Caco-2 (cell line): ENCODE measurements around the gene PER2. TPM values are rescaled to one million over a fixed set of nuclear protein-coding genes. Genes with fewer than 3 reads are reported as not detected.

Experiments
- BruUV-seq: library from RNA; stranded (reverse); fragments of 400-500 nt; replicated peaks from 2 replicates; lab custom pipeline; 2021; lab: Mats Ljungman, UMichigan
- CTCF ChIA-PET: fragments of 300-600 bp; sonication (Branson Sonifier 250); formaldehyde crosslinking; loops from one replicate; lab custom pipeline; 2022; ENCODE audit warnings: antibody characterized with exemption; lab: Charles Lee
- POLR2A ChIA-PET: fragments of 300-600 bp; sonication (Branson Sonifier 250); formaldehyde crosslinking; loops from one replicate; lab custom pipeline; 2022; ENCODE audit warnings: antibody characterized with exemption; lab: Charles Lee
- DNase-seq, 2 experiments: peaks; one replicate each; pipeline versions ENCODE4 v3.0.0 to v3.0.0-alpha.2; 2020 to 2022
- H3K27me3 ChIP-seq: replicated peaks from 2 replicates; pipeline ENCODE4 v1.6.0; 2011; ENCODE audit warnings: low read length; ENCODE audit not compliant: control insufficient read depth, insufficient read depth
- H3K36me3 ChIP-seq: 2 replicates; pipeline ENCODE4 v1.5.1; 2011; ENCODE audit warnings: low read length; ENCODE audit not compliant: control insufficient read depth, insufficient read depth
- H3K4me1 ChIP-seq: fragments of 250-450 bp; sonication (Bioruptor Pico); 2 replicates; pipeline ENCODE4 v1.5.1; 2020; ENCODE audit warnings: mild to moderate bottlenecking
- H3K4me3 ChIP-seq: 2 replicates; pipeline ENCODE4 v1.5.1; 2011; ENCODE audit warnings: low read depth, mild to moderate bottlenecking, control low read depth, low read length
- H3K9me3 ChIP-seq: fragments of 250-450 bp; sonication (Bioruptor Pico); 2 replicates; pipeline ENCODE4 v1.5.1; 2020; ENCODE audit warnings: mild to moderate bottlenecking, moderate library complexity
- H3K27ac Mint-ChIP-seq: one replicate; pipeline ENCODE4 v1.8.0; 2022; ENCODE audit warnings: mixed read lengths; ENCODE audit not compliant: unreplicated experiment
- H3K27me3 Mint-ChIP-seq: one replicate; pipeline ENCODE4 v1.8.0; 2022; ENCODE audit warnings: mixed read lengths; ENCODE audit not compliant: insufficient read depth, unreplicated experiment
- H3K36me3 Mint-ChIP-seq: one replicate; pipeline ENCODE4 v1.8.0; 2022; ENCODE audit warnings: mild to moderate bottlenecking, mixed read lengths; ENCODE audit not compliant: insufficient read depth, unreplicated experiment
- H3K4me1 Mint-ChIP-seq: one replicate; pipeline ENCODE4 v1.8.0; 2022; ENCODE audit warnings: low read depth, mixed read lengths; ENCODE audit not compliant: unreplicated experiment
- H3K4me3 Mint-ChIP-seq: one replicate; pipeline ENCODE4 v1.8.0; 2022; ENCODE audit warnings: mild to moderate bottlenecking, moderate library complexity, mixed read lengths; ENCODE audit not compliant: unreplicated experiment
- H3K9me3 Mint-ChIP-seq: one replicate; pipeline ENCODE4 v1.8.0; 2022; ENCODE audit warnings: mixed read lengths; ENCODE audit not compliant: unreplicated experiment
- CTCF ChIP-seq, 2 experiments: fragments of 200-600 bp in 1 of 2; IDR thresholded peaks; 1 replicate in 1 of 2; 2 replicates in 1 of 2; pipeline versions ENCODE4 v1.5.1 to v1.8.0; 2011 to 2022; ENCODE audit warnings: antibody characterized with exemption in 1 of 2, control low read depth in 1 of 2, inconsistent platforms in 1 of 2, low read depth in 1 of 2, low read length in 1 of 2, mild to moderate bottlenecking in 1 of 2, moderate library complexity in 1 of 2; ENCODE audit not compliant: insufficient read depth in 1 of 2, severe bottlenecking in 1 of 2, unreplicated experiment in 1 of 2
- intact Hi-C: fragments of 100-400 bp; cut with micrococcal nuclease; formaldehyde crosslinking; loops from one replicate; pipeline ENCODE4 v1.10.0; 2022; ENCODE audit not compliant: unreplicated experiment
- total RNA-seq: library from RNA; stranded (reverse); gene quantifications from 2 replicates; pipeline ENCODE4 v1.2.3, GENCODE V29; 2022

Gene PER2
- total RNA-seq, 1 experiment from 2014 or later, result 12.2 TPM

GRCh38 chr2:238220274-238220891, 68.0 kb downstream of the PER2 start:
- H3K9me3 ChIP-seq, result no peaks in the 10 kb centered on the region
- no peaks in the 10 kb centered on the region for H3K36me3 ChIP-seq
- POLR2A ChIA-PET, result no interaction called here
- no peak overlapping the region for H3K4me3 ChIP-seq
- H3K27me3 Mint-ChIP-seq, result no peaks in the 10 kb centered on the region
- no peaks in the 10 kb centered on the region for H3K9me3 Mint-ChIP-seq
- CTCF ChIA-PET, result no interaction called here
- DNase-seq, result no peak
- intact Hi-C loops, result no loop called here
- no peaks in the 10 kb centered on the region for H3K4me1 Mint-ChIP-seq
- BruUV-seq, result no TSS peak
- no peak overlapping the region for H3K4me3 Mint-ChIP-seq
- no peaks in the 10 kb centered on the region for H3K27me3 ChIP-seq
- no peak for TF ChIP-seq CTCF (IDR thresholded peaks at IDR 0.05; ENCODE audit: insufficient read depth in 1 of 2, low read depth in 1 of 2, low read length in 1 of 2, severe bottlenecking in 1 of 2, unreplicated experiment in 1 of 2)
- H3K4me1 ChIP-seq, result no peaks in the 10 kb centered on the region
- no peak overlapping the region for H3K27ac Mint-ChIP-seq
- no peaks in the 10 kb centered on the region for H3K36me3 Mint-ChIP-seq

GRCh38 chr2:238216651-238217184, 71.7 kb downstream of the PER2 start:
- Mint-ChIP-seq H3K27ac (no peak overlapping the region), H3K4me1 (no peaks in the 10 kb centered on the region), H3K27me3 (peaks cover 10% of the 10 kb centered on the region), H3K9me3 (no peaks in the 10 kb centered on the region), H3K4me3 (no peak overlapping the region), H3K36me3 (no peaks in the 10 kb centered on the region)
- ChIA-PET CTCF (no interaction called here), POLR2A (no interaction called here)
- Histone ChIP-seq H3K4me1 (no peaks in the 10 kb centered on the region), H3K36me3 (no peaks in the 10 kb centered on the region), H3K4me3 (no peak overlapping the region), H3K27me3 (no peaks in the 10 kb centered on the region), H3K9me3 (no peaks in the 10 kb centered on the region)
- BruUV-seq, result no TSS peak
- intact Hi-C loops, result no loop called here
- no peak for DNase-seq
- no peak for TF ChIP-seq CTCF (IDR thresholded peaks at IDR 0.05; ENCODE audit: insufficient read depth in 1 of 2, low read depth in 1 of 2, low read length in 1 of 2, severe bottlenecking in 1 of 2, unreplicated experiment in 1 of 2)

GRCh38 chr2:238207006-238207405, 81.4 kb downstream of the PER2 start:
- Histone ChIP-seq H3K4me1 (peaks cover 4% of the 10 kb centered on the region; the same call in 1 of the 2 replicates), H3K9me3 (no peaks in the 10 kb centered on the region), H3K27me3 (no peaks in the 10 kb centered on the region), H3K36me3 (no peaks in the 10 kb centered on the region), H3K4me3 (no peak overlapping the region)
- Mint-ChIP-seq H3K27ac (no peak overlapping the region), H3K4me3 (no peak overlapping the region), H3K9me3 (no peaks in the 10 kb centered on the region), H3K4me1 (no peaks in the 10 kb centered on the region), H3K36me3 (no peaks in the 10 kb centered on the region), H3K27me3 (peaks cover 3% of the 10 kb centered on the region)
- no TSS peak for BruUV-seq
- TF ChIP-seq CTCF (IDR thresholded peaks at IDR 0.05; ENCODE audit: insufficient read depth in 1 of 2, low read depth in 1 of 2, low read length in 1 of 2, severe bottlenecking in 1 of 2, unreplicated experiment in 1 of 2), result no peak
- CTCF ChIA-PET, result interaction anchor here (1.4 kb wide), 1 partner anchor 56 kb away, joined by 3 read pairs; no protein-coding TSS in a partner anchor
- POLR2A ChIA-PET, result no interaction called here
- intact Hi-C loops, result no loop called here
- DNase-seq, result no peak
